Measurements from ENCODE around the gene SURF2. TPM values are rescaled to one million over a fixed set of nuclear protein-coding genes. Genes with fewer than 3 reads are reported as not detected.

The SURF2 gene
- total and polyA plus RNA-seq, 11 donors: 10.0 to 41.1 (median 14.0) TPM

DNA sequence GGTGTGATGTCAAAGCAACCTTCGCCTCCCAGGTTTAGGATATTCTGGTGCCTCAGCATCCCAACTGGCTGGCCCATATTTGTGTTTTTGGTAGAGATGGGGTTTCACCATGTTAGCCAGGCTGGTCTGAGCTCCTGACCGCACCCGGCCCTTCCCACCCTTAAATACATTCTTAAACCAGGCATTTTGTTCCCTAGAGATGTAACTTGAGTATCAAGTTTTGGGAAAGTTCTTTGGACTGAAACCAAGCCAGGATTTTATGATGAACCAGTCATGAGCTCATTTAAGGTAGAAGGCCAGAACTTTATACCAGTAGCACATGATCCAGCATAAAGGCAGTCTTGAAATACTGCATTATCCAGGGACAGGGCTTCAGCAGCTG is 4.8 kb upstream of the SURF2 start:
- no peak for DNase-seq
- Histone ChIP-seq H3K27ac (no peak overlapping the region), H3K27me3 (no peaks in the 10 kb centered on the region), H3K36me3 (peaks cover 0 to 55% (median 50%) of the 10 kb centered on the region in 9 donors), H3K4me1 (peaks cover 4 to 43% (median 29%) of the 10 kb centered on the region in 12 donors), H3K9me3 (no peaks in the 10 kb centered on the region), H3K4me3 (no peak overlapping the region)
- no peak for ATAC-seq
- intact Hi-C loops (cut with DNase I): no loop called here
- 88 to 95% (median 94%) methylated on average over 3 of the region's 3 CpGs for whole genome bisulfite sequencing, 4 donors
- TF ChIP-seq POLR2A (IDR thresholded peaks at IDR 0.05): no peak
- TF ChIP-seq, protein P1, sequence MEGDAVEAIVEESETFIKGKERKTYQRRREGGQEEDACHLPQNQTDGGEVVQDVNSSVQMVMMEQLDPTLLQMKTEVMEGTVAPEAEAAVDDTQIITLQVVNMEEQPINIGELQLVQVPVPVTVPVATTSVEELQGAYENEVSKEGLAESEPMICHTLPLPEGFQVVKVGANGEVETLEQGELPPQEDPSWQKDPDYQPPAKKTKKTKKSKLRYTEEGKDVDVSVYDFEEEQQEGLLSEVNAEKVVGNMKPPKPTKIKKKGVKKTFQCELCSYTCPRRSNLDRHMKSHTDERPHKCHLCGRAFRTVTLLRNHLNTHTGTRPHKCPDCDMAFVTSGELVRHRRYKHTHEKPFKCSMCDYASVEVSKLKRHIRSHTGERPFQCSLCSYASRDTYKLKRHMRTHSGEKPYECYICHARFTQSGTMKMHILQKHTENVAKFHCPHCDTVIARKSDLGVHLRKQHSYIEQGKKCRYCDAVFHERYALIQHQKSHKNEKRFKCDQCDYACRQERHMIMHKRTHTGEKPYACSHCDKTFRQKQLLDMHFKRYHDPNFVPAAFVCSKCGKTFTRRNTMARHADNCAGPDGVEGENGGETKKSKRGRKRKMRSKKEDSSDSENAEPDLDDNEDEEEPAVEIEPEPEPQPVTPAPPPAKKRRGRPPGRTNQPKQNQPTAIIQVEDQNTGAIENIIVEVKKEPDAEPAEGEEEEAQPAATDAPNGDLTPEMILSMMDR (IDR thresholded peaks at IDR 0.05): no peak

DNA sequence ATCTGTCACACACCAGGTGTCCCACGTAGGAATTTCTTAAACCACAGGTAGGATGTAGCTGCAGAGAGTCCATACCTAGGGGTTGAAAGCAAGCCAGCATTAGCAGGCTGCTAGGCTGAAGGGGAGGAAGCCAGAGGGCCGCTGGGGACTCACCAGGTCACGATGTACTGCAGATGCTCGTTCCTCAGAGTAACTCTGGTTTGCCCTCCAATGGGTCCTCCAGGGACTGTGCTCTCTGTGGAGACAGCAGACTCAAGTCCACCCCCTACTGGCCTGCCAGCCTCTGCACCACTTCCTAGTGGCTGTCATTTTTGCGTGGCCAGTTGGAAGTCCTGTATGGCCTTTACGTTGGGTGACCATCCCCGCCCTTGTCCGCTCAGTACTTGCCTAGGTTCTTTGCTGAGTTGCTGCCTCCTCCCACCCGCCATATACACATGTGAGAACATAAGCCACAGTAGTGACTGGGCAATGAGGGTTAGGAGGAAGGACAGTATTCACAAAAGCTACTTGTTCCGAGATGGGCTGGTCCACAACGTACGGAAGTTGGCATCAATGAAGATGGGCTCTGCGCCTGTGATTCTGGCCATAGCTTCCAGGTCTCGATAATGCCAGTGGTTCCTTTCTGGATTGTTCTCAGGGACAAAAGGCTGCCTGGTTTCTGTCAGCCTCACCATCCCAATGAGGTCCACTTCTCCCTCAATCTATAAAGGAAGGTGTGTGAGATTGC is 4.3 kb upstream of the SURF2 start:
- 76 to 81% (median 77%) methylated on average over 13 to 14 of the region's 14 CpGs for WGBS, 4 donors
- Histone ChIP-seq H3K9me3 (no peaks in the 10 kb centered on the region), H3K4me3 (no peak overlapping the region), H3K4me1 (peaks cover 7 to 41% (median 28%) of the 10 kb centered on the region in 12 donors), H3K27me3 (no peaks in the 10 kb centered on the region), H3K36me3 (peaks cover 0 to 55% (median 50%) of the 10 kb centered on the region in 9 donors), H3K27ac (no peak overlapping the region)
- no peak for ATAC-seq
- DNase-seq: peak in 1 of 5 donors; percentile 45
- TF ChIP-seq, protein P1 (IDR thresholded peaks at IDR 0.05): peak in 9 of 12 donors; percentile 10 to 53 (median 39)
- TF ChIP-seq POLR2A (IDR thresholded peaks at IDR 0.05): no peak
- intact Hi-C loops (cut with DNase I): no loop called here

GRCh38 chr9:133352635-133353340 is 3.6 kb upstream of the SURF2 start:
- TF ChIP-seq POLR2A (IDR thresholded peaks at IDR 0.05): no peak
- TF ChIP-seq, protein P1 (IDR thresholded peaks at IDR 0.05): no peak
- Histone ChIP-seq H3K4me3 (no peak overlapping the region), H3K27me3 (no peaks in the 10 kb centered on the region), H3K27ac (no peak overlapping the region), H3K36me3 (peaks cover 0 to 55% (median 50%) of the 10 kb centered on the region in 9 donors), H3K9me3 (no peaks in the 10 kb centered on the region), H3K4me1 (peaks cover 8 to 45% (median 34%) of the 10 kb centered on the region in 12 donors)
- ATAC-seq (no peak), DNase-seq (no peak)
- intact Hi-C loops (cut with DNase I): no loop called here
- WGBS, 4 donors: 78 to 87% (median 83%) methylated on average over 8 of the region's 8 CpGs

DNA sequence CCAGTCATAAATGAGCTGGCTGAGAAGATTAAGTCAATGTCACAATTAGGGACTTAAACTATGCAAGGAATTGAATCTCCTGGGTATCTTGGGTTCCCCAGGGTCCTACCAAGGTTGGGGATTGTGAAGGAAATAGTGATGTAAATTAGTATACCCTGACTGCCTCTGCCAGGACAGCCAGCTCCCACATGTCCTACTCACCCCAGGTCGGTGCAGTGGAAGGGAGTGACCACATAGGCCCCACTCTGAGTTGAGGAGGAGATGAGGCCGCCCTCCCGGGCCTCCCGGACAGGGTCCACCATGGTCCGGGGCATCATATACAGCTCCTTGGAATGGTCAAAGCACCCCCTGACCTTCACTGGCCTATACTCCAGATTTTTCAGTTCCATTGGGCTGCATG is 2.8 kb upstream of the SURF2 start:
- Histone ChIP-seq H3K27me3 (no peaks in the 10 kb centered on the region), H3K4me3 (no peak overlapping the region), H3K4me1 (peaks cover 8 to 46% (median 34%) of the 10 kb centered on the region in 12 donors), H3K27ac (no peak overlapping the region), H3K9me3 (no peaks in the 10 kb centered on the region), H3K36me3 (peaks cover 0 to 55% (median 50%) of the 10 kb centered on the region in 9 donors)
- 79 to 89% (median 83%) methylated on average over 5 of the region's 5 CpGs for WGBS, 4 donors
- intact Hi-C loops (cut with DNase I): no loop called here
- no peak for DNase-seq
- no peak for ATAC-seq
- no peak for TF ChIP-seq POLR2A (IDR thresholded peaks at IDR 0.05)
- TF ChIP-seq, protein P1 (IDR thresholded peaks at IDR 0.05): no peak

Measured in heart left ventricle (tissue), 16 donors.